KG1 (cell line): Measurements from ENCODE around the gene IREB2.
A peak's percentile ranks its signal among the peaks of the same experiment; 100 is the strongest.
"Not testable (repeated sequence)": the region's sequence is repeated elsewhere in the genome, so short reads cannot be mapped to it uniquely, and the experiment has no call there.

Experiments
- DNase-seq: peaks from one replicate; lab custom pipeline; 2025; lab: John Stamatoyannopoulos, UW

IREB2 gene

DNA sequence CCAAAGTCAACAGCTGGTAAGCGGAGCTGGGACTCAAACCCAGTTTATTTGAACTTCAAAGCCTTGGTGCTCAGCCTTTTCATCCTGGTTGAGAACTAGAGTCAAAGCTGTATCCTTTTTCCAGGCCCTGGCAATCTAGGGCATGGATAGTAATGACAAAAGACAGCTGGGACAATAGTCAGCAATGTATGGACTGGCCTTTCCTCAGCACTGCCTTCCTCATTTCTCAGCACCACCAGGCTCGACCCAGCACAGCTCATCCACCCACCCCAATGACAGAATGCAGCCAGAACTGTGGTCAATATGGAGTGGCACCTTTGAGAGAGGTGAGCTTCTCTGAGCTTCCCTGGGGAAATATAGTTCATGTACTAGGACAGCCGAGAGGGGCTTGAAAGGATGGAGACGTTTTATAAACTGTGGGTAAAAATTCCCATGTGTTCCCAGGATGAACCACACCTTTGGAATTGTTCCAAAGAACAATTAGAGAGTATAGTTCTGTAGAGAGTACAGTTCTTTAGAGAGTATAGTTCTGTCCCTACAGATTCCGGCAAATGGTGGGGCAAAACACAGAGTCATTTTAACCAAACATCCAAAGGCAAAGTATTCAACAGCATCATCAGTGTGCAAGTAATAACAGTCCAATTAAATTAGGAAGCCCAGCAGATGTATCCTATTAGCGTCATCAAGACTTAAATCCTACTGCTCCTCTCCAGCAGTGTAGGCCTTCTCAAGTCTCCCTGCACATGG lies 30.2 kb upstream of the IREB2 start:
- no peak for DNase-seq

DNA sequence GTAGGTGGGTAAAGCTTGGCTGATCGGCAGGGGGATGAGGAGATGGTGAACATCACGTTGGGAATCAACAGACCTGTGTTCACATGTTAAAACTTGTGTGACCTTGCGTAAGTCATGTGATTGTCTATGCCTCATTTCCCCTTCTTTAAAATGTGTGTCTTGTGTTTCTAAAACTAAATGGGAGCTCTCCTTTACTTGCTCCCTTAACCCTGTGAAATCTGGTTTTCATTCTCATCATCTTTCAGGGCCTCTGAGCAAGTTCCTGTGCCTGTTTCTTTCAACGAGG lies 29.7 kb upstream of the IREB2 start:
- no peak for DNase-seq

DNA sequence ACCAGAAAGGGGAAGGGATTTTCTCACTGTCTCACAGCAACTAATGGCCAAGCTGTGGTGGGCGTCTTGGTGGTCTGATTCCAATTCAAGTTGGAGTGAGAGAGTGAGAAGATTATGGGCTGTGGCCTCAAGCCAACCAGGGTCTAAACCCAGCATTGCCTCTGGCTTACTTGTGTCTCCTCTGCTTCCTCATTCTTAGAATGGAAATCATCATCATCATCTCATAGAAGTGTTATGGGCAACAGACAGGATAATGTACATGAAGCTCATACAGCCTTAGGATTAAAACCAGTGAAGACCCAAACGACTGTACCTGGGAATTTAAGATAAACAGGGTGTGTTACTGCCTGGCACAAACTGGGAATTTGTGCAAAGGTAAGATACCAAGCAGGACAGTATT lies 29.1 kb upstream of the IREB2 start:
- no peak for DNase-seq

- no peak for DNase-seq
Observed at GRCh38 chr15:78411061-78411460, 27.0 kb upstream of the IREB2 start.

- no peak for DNase-seq
Observed at GRCh38 chr15:78414621-78415250, 23.3 kb upstream of the IREB2 start.

DNA sequence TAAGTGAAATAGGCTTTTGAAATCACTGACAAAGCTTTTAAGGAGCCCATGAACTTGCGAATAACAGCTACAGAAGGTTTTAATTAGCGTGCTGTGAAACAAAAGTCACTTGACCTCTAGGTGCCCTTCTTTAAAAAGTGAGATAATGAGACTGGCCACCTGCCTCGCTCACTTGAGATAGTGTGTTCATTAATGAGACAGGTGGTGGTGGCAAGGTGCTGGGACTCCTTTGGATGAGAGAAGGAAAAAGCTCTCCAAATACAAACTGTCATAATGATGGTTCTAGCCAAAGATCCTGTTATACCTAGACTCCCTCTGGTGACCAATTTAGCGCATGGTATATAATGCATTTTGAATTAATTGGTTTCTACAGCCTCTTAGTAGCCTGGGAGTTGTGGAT lies 22.7 kb upstream of the IREB2 start:
- no peak for DNase-seq

- DNase-seq, result no peak
Observed at GRCh38 chr15:78417754-78418630, 20.0 kb upstream of the IREB2 start.

GRCh38 chr15:78418686-78419085 lies 19.3 kb upstream of the IREB2 start:
- no peak for DNase-seq

DNA sequence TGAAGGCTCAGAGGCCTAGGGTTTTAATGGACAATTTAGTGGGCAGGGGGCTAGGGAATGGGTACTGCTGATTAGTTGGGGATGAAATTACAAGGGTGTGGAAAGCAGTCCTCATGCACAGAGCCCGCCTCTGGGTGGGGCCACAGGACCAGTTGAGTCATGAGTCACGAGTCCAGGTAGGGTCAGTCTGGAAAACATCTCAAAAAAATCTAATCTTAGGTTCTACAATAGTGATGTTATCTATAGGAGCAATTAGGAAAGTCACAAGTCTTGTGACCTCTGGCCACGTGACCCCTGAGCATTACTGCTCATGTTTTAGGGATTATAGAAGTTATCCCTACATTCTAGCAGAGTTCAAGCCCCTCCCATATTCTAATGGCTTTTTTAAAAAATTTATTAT lies 18.6 kb upstream of the IREB2 start:
- DNase-seq, result no peak

GRCh38 chr15:78420220-78420619 lies 17.8 kb upstream of the IREB2 start:
- no peak for DNase-seq

DNA sequence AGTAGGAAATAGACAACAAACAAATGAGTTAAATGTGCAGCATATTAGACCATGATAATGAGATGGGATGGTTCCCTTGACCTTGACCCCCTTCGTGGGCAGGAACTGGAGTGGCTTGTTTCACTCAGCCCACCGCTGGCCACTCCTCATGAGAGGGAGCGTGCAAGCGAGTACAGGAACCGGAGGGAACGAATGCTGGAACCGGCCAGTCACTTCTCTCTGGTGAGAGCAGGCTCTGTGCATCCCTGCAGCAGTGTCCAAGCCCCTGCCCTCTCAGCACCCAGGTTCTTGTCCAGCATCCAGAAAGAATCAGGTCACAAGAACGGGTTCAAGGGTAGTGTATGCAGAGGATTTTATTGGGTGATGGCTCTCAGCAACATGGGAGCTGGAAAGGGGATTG lies 17.2 kb upstream of the IREB2 start:
- no peak for DNase-seq

- no peak for DNase-seq
Observed at GRCh38 chr15:78421238-78421965, 16.6 kb upstream of the IREB2 start.

DNA sequence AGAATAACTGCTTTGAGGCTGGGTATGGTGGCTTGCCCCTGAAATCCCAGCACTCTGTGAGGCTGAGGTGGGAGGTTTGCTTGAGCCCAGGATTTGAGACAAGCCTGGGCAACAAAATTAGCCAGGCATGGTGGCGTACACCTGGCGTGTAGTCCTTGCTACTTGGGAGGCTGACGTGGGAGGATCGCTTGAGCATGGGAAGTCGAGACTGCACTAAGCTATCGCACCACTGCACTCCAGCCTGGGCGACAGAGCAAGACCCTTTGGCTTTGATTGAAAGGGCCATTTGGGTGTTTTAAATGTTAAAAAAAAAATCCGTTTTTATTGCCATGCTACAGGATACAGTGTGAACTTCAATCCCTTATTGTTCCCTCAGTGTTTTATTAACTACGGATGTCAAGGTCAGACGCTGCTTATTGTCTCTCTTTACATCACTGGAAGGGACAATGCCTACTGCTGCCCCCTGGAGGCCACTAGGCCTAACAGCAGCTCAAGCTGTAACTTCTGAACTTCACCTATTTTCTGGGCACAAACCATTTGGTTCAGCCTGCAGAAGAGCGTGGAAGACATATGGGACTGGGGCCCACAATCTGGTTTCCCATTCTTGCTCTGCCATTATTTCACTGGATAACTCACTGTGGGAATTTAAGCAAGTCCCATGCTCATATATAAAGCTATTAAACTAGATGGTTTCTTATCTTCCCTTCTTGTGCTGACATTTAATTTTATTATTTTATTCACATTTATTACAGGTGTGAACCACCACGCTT lies 15.3 kb upstream of the IREB2 start:
- DNase-seq, result peak; percentile 27

GRCh38 chr15:78424673-78425072 lies 13.3 kb upstream of the IREB2 start:
- no peak for DNase-seq

- no peak for DNase-seq
Observed at GRCh38 chr15:78425643-78426042, 12.4 kb upstream of the IREB2 start.

- DNase-seq, result no peak
Observed at GRCh38 chr15:78426300-78426699, 11.7 kb upstream of the IREB2 start.

DNA sequence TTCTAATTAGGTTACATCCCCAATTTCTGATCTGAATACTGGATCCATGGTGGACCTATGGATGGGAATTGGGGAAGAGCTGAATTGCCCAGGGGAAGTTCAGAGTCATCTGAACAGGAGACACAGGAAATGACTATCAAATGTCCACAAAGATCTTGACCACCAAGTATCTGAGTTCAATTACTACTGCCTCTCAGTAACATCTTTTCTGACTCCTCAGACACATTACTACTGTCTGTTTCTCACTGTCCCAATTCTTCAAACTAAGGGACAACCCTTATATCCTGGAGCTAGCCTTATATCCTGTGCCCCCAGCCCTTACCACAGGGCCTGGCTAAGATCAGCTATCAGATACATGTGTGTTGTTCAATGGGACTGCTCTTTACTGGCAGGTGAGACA lies 10.1 kb upstream of the IREB2 start:
- DNase-seq, result no peak

DNA sequence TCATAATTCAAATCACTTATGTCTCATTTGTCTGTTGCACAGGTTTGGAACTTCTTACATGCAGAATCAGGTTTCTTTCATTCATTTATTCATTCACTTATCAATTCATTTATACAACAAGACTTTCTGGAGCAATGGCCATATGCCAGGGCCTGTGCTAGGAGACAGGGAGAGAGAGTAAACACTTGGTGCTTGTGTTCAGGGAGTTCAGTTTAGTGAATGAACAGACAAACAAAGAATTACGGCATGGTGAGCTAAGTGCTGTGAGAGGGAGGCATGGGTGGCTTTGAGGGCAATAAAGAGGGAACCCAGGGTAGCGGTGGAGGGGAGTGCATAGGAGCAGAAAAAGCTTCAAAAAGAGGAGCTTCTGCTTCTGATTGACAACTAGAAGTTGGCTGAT lies 8.5 kb upstream of the IREB2 start:
- no peak for DNase-seq

DNA sequence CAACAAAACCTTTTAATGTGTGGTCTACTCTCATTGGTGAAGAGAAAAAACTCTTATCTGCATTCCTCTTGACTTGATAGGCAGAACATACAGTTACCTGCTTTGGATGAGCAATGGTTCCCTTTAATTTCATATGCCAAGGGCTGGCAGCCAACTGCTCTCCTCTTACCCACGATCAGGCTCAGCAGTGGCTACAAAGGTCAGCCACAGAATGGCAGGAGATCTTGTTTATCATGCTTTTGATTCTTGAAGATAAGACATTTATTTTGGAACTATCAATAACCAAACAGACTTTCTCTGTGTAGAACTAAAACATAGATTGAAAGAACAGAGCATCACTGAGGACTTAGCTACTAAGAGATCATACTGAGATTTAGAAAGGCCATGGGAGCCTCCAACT lies 6.1 kb upstream of the IREB2 start:
- DNase-seq, result no peak

GRCh38 chr15:78432664-78433063 lies 5.4 kb upstream of the IREB2 start:
- DNase-seq, result no peak

DNA sequence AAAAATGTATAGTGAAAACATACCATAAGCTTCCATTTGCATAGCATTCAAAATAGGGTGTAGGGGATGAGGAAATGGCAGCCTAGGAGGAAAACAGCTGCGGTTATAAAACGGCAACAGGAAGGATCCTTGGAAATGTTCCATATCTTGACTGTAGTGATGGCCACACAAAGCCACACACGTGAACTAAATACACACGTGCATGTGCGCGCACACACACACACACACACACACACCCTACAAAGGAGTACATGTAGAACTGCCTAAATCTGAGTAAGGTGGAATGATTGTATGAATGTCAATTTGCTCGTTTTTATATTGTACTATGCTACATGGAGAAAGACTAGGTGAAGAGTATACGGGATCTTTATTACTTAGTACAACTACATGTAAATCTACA lies 3.9 kb upstream of the IREB2 start:
- DNase-seq, result no peak

GRCh38 chr15:78434711-78435110 lies 3.3 kb upstream of the IREB2 start:
- DNase-seq, result not testable (repeated sequence)
